Smooth muscle cell (in vitro differentiated cells): ENCODE measurements around the gene MCF2L. TPM values are rescaled to one million over a fixed set of nuclear protein-coding genes. Genes with fewer than 3 reads are reported as not detected.

Experiments
- DNase-seq: peaks from one replicate; lab custom pipeline; 2025; ENCODE audit not compliant: unreplicated experiment; lab: John Stamatoyannopoulos, UW
- H2AFZ ChIP-seq: fragments of 200-600 bp; sonication (generic); 2 replicates; pipeline ENCODE4 v1.6.0; 2016; ENCODE audit warnings: antibody characterized with exemption, low read depth, mild to moderate bottlenecking
- H3F3A ChIP-seq: fragments of 200-600 bp; sonication (generic); 2 replicates; pipeline ENCODE4 v1.6.0; 2017; ENCODE audit warnings: antibody characterized with exemption, low read depth
- H3K27ac ChIP-seq: fragments of 200-600 bp; sonication (generic); 2 replicates; pipeline ENCODE4 v1.5.1; 2016; ENCODE audit warnings: low read depth, mild to moderate bottlenecking
- H3K27me3 ChIP-seq: fragments of 200-600 bp; sonication (generic); 2 replicates; pipeline ENCODE4 v1.6.1; 2016; ENCODE audit warnings: low read depth, mild to moderate bottlenecking
- H3K36me3 ChIP-seq: fragments of 200-600 bp; sonication (generic); 2 replicates; pipeline ENCODE4 v1.5.1; 2016; ENCODE audit warnings: low read depth
- H3K4me1 ChIP-seq: fragments of 200-600 bp; sonication (generic); 2 replicates; pipeline ENCODE4 v1.5.1; 2016; ENCODE audit warnings: low read depth
- H3K4me2 ChIP-seq: fragments of 200-600 bp; sonication (generic); 2 replicates; pipeline ENCODE4 v1.6.0; 2016; ENCODE audit warnings: mild to moderate bottlenecking
- H3K4me3 ChIP-seq: fragments of 200-600 bp; sonication (generic); 2 replicates; pipeline ENCODE4 v1.5.1; 2016; ENCODE audit warnings: mild to moderate bottlenecking
- H3K79me2 ChIP-seq: fragments of 200-600 bp; sonication (generic); 2 replicates; pipeline ENCODE4 v1.6.0; 2016; ENCODE audit warnings: low read depth, mild to moderate bottlenecking
- H3K9ac ChIP-seq: fragments of 200-600 bp; sonication (generic); 2 replicates; pipeline ENCODE4 v1.6.0; 2016; ENCODE audit warnings: low read depth
- H3K9me3 ChIP-seq: fragments of 200-600 bp; sonication (generic); replicated peaks from 2 replicates; pipeline ENCODE4 v1.5.1; 2016; ENCODE audit warnings: low read depth
- H4K20me1 ChIP-seq: fragments of 200-600 bp; sonication (generic); 2 replicates; pipeline ENCODE4 v1.6.0; 2016; ENCODE audit warnings: low read depth
- WGBS: methylation state at CpG from one replicate; pipeline ENCODE4 v1.1.7; 2016; ENCODE audit warnings: low lambda C conversion rate; 5-methylcytosine and 5-hydroxymethylcytosine counted together
- polyA plus RNA-seq: library from polyadenylated mRNA; unstranded; fragments of >200 nt; fragmentation: Nextera tagmentation; extraction: Ambion mirVana; gene quantifications from 2 replicates; pipeline ENCODE4 v1.2.1, GENCODE V29; 2016
- total RNA-seq: library from RNA; depleted of rRNA; stranded (reverse); fragments of >200 nt; gene quantifications from 2 replicates; pipeline ENCODE4 v1.2.3, GENCODE V29; 2014
- TF ChIP-seq, protein P1 (sequence below): fragments of 200-600 bp; sonication (generic); IDR thresholded peaks from 2 replicates; pipeline ENCODE4 v1.5.1; 2017; ENCODE audit warnings: borderline replicate concordance, mild to moderate bottlenecking, antibody characterized with exemption; ENCODE audit not compliant: insufficient read depth, poor library complexity, severe bottlenecking

Gene MCF2L
- total and polyA plus RNA-seq, 2 experiments from 2014 or later: 0.54 to 7.6 TPM

DNA sequence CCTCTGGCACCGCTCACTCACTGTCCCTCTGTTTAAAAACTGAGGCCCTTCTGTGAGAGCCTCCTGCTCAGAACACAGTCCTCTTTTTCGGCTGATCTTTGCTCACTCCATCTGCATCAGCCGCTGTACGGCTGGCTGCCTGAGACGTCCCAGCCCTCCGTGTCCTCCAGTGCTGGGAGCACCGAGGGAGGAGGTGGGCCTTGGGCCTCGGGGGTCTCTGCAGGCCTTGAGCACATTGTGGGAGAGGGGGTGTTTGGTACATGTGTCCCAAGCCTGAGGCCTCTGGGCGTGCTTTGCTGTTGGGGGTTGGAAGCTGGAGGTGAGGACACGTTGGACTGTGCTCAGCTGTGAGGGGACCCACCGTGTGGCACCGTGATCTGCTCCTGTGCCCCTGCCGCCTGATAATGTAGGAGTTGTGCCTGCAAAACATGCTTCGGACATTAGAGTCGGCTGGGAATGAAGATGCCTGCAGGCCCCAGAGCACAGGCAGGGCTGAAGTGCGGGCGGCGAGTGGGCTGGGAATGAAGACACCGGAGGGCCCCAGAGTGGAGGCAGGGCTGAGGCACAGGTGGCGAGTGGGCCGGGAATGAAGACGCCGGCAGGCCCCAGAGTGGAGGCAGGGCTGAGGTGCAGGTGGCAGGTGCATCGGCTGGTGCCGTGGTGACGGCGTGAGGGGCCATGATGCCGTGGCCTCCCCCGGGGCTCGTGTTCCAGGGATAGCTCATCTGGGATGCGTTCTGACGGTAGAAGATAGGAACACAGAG lies 30.6 kb downstream of the MCF2L start:
- Histone ChIP-seq H3K79me2 (no peaks in the 10 kb centered on the region), H3K4me3 (no peak overlapping the region), H3K4me2 (no peak overlapping the region), H4K20me1 (no peaks in the 10 kb centered on the region), H3F3A (no peaks in the 10 kb centered on the region), H3K9ac (no peak overlapping the region), H3K27me3 (no peaks in the 10 kb centered on the region), H2AFZ (no peak overlapping the region), H3K27ac (no peak overlapping the region), H3K9me3 (no peaks in the 10 kb centered on the region), H3K4me1 (peaks cover 19% of the 10 kb centered on the region), H3K36me3 (no peaks in the 10 kb centered on the region)
- DNase-seq: no peak
- 95% methylated on average over 32 of the region's 32 CpGs for whole genome bisulfite sequencing
- TF ChIP-seq, protein P1, sequence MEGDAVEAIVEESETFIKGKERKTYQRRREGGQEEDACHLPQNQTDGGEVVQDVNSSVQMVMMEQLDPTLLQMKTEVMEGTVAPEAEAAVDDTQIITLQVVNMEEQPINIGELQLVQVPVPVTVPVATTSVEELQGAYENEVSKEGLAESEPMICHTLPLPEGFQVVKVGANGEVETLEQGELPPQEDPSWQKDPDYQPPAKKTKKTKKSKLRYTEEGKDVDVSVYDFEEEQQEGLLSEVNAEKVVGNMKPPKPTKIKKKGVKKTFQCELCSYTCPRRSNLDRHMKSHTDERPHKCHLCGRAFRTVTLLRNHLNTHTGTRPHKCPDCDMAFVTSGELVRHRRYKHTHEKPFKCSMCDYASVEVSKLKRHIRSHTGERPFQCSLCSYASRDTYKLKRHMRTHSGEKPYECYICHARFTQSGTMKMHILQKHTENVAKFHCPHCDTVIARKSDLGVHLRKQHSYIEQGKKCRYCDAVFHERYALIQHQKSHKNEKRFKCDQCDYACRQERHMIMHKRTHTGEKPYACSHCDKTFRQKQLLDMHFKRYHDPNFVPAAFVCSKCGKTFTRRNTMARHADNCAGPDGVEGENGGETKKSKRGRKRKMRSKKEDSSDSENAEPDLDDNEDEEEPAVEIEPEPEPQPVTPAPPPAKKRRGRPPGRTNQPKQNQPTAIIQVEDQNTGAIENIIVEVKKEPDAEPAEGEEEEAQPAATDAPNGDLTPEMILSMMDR: no peak

DNA sequence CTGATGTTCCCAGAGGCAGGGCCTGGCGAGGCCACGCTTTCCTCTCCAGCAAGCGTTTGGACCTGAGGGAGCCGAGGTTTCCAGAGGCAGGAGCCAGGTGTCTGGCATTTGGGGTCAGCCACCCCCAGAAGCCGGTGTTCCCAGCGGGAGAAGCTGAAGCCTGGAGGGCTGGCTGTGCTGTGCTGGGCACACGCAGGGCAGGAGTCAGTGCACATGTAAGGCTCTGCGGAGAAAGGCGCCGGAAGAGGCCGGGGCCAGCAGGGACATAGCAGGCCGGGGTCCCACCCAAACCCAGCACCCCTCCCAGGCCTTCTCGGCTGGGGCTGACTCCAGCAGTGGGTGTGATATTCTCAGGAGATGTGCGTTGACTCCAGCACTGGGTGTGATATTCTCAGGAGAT lies 31.6 kb downstream of the MCF2L start:
- Histone ChIP-seq H3K27me3 (no peaks in the 10 kb centered on the region), H3F3A (no peaks in the 10 kb centered on the region), H3K27ac (no peak overlapping the region), H3K79me2 (no peaks in the 10 kb centered on the region), H3K4me2 (no peak overlapping the region), H2AFZ (no peak overlapping the region), H3K4me1 (peaks cover 19% of the 10 kb centered on the region), H3K9me3 (no peaks in the 10 kb centered on the region), H3K4me3 (no peak overlapping the region), H3K9ac (no peak overlapping the region), H3K36me3 (no peaks in the 10 kb centered on the region), H4K20me1 (no peaks in the 10 kb centered on the region)
- DNase-seq: no peak
- 93% methylated on average over 14 of the region's 14 CpGs for WGBS
- TF ChIP-seq, protein P1: no peak

DNA sequence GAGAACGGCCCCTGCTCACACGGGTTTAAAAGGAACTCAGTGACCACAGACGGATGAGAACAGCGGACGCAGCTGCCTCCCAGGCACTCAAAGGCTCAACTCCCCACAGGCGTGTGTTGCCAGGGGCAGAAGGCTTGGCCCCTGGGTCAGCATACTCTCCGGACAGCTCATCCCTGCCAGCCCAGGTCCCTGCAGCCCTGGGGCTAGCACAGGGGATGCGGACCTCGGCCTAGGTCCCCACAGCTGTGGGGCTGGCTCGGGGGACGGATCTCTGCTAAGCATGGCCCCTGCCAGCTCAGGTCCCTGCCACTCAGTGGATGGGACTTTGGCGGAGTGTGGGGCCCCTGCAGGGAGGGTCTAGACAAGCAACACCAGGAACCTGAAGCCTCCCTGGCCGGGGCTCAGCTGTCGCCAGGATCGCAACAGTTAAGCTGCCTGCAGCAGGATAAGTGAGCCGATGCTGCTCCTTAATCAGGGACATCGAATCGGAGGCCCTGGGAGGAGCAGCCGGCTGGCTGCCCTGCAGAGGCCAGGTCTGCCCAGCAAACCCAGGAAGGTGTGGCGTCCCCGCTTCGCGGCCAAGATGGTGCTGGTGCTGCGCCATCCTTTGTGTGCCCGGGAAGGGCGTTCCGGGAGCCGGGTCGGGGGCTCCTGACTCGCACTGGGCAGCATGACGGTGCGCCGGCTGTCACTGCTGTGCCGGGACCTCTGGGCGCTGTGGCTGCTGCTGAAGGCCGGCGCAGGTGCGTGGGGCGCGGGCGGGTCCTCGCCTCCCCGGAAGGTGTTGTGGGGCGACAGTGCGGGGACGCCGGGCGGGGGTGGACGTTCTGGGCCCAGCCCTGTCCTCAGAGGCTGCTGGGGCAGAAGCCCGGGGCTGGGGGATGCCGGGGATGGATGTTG lies 32.5 kb downstream of the MCF2L start:
- no peaks in the 10 kb centered on the region for H3K9me3 ChIP-seq
- no peaks in the 10 kb centered on the region for H3F3A ChIP-seq
- TF ChIP-seq, protein P1: no peak
- H2AFZ ChIP-seq: peak overlapping the region; percentile 92
- H3K4me1 ChIP-seq: peaks cover 19% of the 10 kb centered on the region
- H3K36me3 ChIP-seq: no peaks in the 10 kb centered on the region
- no peaks in the 10 kb centered on the region for H3K27me3 ChIP-seq
- H3K27ac ChIP-seq: no peak overlapping the region
- H3K9ac ChIP-seq: peak overlapping the region; percentile 13
- no peaks in the 10 kb centered on the region for H4K20me1 ChIP-seq
- H3K79me2 ChIP-seq: no peaks in the 10 kb centered on the region
- H3K4me2 ChIP-seq: peak overlapping the region; percentile 87
- H3K4me3 ChIP-seq: peak overlapping the region; percentile 48
- peak; percentile 31 for DNase-seq
- 53% methylated on average over 47 of the region's 51 CpGs for WGBS
